Activated T-cell treated with anti-CD3 and anti-CD28 coated beads for 1 hour (primary cell): Measurements from ENCODE around the gene BRINP2.

Experiments used
- DNase-seq: peaks from one replicate; pipeline ENCODE4 v3.0.0-alpha.2; 2020; ENCODE audit warnings: low read depth

BRINP2 gene, protein sequence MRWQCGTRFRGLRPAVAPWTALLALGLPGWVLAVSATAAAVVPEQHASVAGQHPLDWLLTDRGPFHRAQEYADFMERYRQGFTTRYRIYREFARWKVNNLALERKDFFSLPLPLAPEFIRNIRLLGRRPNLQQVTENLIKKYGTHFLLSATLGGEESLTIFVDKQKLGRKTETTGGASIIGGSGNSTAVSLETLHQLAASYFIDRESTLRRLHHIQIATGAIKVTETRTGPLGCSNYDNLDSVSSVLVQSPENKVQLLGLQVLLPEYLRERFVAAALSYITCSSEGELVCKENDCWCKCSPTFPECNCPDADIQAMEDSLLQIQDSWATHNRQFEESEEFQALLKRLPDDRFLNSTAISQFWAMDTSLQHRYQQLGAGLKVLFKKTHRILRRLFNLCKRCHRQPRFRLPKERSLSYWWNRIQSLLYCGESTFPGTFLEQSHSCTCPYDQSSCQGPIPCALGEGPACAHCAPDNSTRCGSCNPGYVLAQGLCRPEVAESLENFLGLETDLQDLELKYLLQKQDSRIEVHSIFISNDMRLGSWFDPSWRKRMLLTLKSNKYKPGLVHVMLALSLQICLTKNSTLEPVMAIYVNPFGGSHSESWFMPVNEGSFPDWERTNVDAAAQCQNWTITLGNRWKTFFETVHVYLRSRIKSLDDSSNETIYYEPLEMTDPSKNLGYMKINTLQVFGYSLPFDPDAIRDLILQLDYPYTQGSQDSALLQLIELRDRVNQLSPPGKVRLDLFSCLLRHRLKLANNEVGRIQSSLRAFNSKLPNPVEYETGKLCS

DNA sequence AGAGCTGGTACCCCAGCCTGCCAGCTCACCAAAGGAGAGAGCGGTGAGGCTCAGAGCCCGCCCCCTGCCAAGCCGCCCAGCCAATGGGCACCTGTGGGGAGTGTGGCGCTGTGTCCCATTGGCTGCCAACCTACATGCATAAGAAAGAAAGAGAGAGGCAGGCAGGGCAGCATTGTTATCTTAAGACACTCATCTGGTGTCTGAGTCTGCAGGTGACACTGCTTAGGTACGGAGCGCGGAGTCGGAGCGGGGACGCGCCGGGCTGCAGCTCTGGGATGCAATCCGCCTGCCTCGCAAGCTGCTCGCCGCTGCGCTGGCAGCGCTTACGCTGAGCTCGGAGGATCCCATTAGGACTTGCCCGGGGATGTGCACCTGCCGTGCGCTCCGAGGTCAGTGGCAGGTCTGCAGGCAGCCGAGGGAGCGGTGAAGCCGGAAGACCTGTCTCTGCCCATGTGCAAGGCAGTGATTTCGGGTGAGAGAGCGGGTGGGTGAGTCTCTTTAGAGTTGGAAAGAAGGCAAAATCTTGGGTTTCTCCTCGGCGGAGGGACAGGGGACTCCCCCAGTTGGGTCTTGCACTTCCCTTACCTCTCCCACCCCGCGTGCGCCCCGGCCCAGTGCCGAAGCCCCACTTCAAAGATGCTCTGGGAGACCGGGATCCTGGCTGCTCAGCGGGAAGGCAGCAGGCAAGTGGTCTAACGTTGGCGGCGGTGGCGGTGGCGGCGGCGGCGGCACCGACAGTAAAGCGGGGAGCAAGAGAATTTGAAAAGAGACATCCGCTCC is at the start of gene BRINP2:
Gene BRINP2, plus strand, starts transcription at position 203 of the 780 bp plus-strand sequence. CDS start 58,919 bp downstream, outside the sequence.
- DNase-seq = no peak

DNA sequence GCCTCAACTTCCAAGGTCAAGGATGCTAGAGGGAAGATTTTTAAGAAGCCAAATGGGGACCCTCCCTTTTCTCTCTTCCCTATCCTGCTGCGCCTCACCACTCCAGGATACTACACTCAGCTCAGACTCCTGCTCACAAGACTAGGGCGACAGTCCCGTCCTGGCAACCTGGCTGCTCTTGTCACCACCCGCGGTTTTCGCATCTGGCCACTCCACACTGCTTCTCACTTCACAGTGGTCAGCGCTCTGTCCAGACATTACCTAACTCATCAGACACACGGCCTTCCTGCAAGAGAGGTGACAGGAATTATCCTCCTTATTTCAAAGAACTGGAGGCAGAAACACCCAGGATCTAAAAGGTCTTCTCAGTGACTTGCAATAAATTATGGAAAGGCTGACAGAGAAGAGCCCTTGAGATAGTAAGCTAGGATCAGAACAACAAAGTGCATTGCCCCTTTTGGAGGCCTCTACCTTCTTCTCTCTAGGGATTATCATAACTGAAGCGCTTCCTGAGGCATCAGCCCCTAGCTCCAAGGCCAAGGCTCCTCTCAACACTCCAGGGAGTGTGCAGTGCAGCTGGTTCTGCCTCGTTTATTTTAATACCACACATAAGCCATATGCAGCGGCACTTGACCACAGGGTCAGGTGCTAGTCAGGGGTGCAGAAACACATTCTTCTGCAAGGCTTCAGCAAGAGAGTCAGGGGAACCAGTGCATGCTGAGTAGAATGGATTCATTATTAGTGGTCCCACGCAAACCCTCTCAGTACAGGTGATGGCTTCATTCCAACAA is 48.1 kb upstream of the BRINP2 start:
- no peak for DNase-seq

DNA sequence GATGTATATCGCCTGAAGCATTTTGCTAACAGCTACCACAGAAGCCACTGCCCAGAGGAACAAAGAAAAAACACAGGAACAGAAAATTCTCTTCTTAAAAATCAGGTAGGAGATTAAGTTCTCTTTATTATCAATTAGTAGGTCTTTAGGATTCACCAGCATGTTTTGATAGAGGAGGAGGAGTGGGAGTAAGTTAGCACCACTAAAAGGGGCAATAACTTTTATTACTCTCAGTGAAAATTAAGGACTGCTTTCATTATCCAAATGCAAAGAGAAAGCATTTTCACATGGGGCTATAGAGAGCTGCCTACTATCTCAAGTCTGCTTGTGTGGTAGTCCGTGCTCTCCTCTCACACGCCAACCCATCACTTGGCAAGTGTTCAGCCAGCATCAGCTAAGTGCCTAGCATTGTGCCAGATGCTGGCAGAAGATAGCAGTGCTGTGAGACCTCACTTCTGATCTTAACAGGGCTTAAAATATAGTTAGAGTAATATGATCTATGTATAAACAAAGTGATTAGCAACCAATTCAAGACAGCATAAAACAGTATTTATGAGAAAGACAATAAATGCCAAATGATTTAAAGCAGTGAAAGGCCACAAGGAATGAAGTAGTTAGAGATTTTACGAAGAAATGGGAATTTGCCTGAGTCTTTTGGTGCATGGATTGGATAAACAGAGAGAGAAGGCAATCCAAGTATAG is 46.0 kb upstream of the BRINP2 start:
- DNase-seq = no peak

DNA sequence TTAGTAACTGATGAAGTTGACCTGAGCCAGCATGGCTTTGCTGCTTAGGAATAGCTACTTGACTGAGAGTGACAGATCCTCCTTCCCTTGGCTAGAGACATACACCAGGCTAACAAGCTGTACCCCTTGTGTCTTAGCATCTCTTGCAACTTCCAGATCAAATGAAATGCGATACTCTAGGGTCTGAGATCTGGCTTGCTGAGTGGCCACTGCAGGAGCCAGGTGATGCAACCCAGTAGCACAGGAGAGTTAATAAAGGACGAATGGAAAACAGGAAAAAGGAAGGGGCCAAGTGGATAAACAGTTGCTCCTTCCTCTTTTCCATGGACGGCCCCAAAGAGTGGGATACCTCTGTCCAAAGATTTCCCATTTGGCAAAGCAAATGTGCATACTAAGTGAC is 44.5 kb upstream of the BRINP2 start:
- DNase-seq = no peak

DNA sequence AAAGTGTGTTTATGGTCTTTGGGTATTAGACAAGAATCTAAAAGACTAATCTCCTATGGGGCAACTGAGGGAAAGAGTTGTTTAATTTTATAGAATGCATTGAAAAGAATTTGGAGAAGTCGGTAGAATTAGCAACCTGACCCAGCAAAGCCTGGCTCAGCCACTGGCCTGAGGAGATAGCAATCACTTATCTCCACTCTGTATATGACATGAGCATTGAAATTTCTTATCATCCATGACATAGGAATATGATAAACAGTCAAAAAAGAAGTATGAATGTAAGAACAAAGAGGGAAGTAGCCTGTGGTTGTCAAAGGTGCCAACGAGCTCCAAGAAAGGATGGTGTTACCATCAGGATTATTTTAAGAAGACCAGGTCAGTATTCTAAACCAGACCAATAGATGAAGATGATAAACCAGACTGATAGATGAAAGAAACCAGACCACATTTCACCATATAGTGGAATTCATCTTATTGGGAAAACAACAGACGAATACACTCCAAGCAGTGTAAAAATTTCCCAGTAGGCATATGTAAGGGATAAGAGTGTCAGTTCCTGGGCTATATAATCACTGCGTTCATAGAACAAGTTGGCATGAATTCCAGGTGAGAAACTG is 42.0 kb upstream of the BRINP2 start:
- DNase-seq = no peak

DNA sequence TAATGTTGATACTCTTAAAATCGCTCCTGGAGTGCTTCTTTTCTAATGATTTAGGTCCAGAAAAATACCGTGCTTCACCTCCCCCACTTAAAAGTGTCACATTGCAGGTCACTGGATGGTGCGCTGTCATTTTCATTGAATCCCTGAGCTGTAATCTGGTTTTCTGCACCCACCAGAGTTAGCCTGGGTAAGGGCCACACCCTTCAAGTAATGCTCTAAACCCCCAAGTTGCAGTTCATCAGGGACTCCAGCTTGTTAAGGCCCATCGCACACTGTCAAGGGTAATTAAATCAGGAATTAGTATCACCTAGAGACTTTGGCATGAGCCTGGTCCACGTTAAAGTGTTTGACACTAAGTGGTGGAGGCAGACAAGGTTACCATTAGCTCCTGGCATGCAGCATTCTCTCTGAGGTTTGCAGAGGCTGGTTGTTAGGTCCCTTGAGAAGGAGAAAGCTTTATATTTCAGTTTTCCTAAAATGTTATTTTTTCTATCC is 40.3 kb upstream of the BRINP2 start:
- no peak for DNase-seq

DNA sequence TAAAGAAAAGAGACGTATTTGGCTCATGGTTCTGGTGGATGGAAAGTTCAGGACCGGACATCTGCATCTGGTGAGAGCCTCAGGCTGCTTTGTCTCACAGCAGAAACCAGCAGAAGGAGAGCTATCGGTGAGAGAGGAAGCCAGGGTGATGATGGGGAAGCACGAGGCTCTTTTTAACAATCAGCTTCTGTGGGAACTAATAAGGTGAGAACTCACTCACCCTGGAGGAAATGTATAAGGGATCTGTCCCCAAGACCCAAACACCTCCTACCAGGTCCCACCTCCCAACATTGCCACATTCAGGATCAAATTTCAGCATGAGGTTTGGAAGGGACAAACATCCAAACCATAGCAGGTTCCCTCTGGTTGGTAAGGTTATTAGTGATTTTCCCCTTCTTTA is 39.0 kb upstream of the BRINP2 start:
- no peak for DNase-seq

DNA sequence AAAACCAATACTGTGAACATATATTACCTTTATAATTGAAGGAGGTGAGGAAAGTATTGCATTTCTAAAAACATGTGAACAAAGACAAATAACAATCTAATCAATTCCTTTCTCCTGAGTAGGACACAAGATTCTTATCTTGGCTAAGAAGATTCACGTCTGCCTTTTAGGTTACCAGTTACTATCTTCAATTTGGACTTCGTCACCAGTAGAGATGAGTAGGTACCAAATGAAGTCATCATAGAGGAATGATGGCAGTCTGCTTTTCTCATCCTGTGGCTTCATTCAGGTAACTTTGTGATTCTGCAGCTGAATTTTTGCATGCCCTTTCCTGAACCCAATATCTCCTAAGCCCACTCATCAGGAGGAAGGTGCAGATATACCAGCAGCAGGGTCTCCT is 38.6 kb upstream of the BRINP2 start:
- DNase-seq = no peak

DNA sequence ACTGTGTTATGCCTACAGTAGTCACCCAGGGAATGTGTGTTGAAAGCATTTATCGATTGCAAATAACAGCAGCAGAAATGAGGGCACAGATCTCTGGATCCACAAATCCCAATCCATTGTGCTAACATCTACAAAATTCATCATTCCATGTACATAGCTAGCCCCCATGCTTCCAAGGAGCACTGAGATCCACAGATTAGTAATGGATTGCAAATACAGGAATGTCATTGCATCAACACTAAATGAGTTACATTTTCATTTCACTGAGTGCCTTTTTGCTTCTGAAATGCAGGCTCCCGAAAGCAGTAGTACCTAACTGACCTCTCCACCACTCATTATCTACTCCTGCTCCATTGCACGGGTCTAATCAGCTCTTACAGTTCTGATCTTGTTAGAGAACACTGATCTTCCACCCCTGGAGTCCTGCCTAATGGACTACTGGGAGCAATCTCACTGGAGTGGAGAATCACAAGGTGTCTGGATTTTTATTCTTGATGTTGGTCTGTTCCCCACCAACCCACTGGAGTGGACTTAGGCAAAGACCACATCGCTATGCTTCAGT is 36.7 kb upstream of the BRINP2 start:
- no peak for DNase-seq

DNA sequence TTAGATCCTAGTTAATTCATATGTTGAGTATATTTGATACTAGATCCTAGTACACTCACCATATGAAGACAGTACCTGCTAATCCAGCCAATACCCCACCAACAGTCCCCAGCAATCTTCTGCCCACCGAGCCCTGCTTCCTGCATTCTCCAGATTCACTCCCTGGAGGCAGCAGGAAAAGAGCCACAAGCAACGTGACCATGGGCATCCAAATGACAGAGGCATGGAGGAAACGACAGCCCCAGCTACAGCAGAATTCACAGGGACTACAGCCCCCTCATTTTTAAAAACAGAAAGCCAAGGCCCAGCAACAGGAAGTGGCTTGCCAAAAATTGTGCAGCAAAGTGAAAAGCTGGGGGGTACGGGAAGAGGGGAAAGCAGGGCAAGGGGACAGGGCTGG is 35.5 kb upstream of the BRINP2 start:
- no peak for DNase-seq

DNA sequence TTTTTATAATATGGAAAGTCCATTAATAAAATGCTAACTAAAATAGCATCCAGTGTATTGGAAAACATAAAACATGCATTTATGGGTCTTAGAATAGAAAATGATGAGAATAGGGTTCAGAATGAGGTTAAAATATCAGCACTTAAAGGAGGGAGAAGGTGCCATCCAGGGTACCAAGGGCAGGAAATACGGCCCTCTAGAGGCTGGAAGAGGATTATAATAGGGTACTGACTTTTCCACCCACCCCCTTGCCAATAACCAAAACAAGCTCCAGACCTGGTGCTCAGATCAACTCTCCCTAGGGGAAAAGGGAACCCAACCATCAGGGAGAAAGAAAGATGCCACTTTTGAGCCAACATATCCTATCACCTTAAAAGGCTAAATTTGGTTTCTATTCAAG is 32.9 kb upstream of the BRINP2 start:
- DNase-seq = no peak

DNA sequence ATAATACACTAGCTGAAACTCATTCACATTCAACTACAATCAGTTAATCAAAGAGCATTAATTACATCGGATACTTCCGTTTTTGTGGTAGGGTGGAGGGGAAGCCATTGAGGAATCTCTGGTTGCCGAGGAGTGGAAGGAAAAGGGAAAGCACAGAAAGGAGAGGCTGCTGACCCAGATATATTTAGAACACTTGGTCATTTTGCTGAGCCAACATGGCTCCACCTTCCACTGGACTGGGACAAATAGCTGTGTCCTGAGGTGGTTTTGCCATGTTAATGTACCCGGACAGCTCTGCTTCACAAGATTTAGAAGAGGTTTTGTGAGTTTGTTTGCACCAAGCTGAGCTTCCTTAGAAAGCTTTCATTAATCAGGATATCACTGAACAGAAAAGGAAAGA is 32.4 kb upstream of the BRINP2 start:
- DNase-seq = no peak

DNA sequence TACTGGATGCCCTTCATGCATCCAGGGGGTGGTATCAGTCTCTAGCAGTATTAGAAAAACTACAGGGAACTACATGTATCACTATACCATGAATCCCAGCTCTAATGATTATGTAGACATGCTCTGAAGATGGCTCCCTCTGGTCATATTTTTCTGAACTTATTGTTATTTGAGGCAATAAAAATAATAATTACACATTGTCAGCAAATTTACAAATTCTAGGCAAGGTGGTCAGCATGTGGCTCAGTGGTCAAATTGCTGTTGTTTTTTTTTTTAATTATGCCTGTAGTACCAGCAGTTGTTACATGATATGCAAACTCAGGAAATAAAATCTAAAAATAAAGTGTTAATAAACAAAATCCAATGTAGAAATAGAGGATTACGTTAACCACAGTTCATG is 28.7 kb upstream of the BRINP2 start:
- no peak for DNase-seq

DNA sequence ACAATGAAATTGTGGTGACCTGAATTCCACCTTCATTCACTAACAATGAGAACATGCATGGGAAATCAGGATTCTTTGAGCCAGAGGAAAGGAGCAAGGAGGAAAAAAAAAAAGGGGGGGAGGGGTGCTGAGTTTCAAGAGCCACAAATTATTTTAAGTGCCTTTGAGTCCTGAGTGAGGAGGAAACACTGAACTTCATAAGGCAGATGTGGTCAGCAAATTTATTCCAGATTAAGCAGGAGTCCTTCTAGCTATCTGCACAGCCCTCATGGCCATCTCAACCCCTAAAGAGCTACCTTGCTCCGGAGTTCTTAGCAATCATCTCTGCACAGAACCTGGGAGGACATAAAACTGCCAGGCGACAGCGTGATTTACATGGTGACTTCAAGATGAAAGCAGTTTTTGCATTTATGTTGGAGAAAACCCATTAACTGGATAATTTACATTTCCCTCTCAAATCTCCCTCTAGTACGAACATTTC is 27.9 kb upstream of the BRINP2 start:
- DNase-seq = no peak

DNA sequence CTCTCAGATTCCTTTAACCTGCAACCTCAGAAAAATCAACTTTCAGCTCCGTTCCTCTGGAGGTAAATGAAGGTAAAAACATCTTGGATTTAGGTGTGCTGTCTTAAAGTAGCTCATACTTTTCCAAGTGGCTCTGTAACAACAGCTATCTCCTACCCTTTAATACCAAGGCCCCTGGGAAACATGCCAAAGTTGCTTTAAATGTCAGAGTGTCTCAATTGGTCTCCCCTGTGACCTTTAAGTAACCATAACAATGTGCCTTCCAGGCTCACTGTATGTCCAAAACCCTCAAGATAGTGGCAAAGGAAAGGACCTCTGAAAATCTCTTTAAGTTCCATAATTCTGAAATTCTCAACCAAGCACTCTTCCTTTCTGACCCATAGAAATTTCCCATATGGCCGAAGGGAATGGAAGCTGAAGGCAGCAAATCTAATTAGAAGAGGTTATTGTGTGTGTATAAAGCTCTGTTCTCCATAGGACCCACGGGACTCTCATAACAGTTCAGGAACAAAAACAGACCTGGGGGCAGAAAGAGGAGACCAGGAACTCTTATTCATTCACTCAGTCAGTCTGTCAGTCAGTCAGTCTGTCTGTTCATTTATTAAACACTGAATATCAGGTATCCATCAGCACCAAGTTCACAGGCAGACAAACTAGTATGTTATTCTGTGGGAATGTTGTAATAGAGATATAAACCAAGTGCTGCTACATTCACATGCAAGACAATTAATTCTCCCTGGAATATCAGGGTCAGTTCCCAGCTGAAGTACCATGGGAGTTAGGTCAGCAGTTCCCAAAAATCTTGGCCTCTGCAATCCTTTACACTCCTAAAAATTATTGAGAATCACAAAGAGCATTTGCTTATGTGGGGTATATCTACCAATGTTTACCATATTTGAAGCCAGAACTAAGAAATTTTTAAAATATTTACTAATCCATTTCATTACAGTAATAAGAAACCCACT is 25.4 kb upstream of the BRINP2 start:
- DNase-seq = no peak

DNA sequence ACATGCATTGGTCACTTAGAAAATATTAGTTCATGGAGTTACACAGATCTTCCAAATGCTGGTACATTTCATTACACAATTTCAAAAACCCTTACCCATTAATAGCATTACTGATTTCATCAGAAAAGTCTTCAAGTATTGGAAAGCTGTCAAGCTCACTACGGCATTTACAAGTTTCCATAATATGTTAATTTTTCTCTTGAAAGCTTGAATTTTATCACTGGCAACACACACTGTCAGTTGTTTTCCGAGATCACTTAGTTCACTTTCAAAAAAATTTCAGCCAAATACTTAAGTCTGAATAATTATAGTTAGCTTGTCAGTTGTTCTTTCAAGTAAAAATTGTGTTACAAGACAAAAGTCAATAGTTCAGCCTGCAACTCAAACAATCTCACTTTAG is 24.3 kb upstream of the BRINP2 start:
- no peak for DNase-seq

DNA sequence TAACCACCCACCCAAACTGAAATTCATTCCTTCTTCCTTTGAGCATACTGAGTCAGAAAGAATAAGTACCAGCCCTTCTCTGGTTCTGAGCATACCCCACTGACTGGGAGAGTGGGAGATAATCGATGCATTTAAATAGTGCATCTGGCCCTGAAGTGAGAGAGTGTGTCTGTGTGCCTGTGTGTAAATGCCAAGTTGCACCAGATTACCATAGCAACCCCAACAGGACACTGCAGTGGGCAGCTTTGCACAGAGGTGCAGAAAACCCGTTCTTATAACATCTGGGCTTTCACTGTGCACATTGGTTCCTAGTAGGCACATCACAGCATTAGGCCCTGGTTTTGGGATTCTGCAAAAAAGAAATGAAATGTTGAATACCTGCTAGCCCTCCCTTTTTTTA is 8.5 kb upstream of the BRINP2 start:
- DNase-seq = no peak

DNA sequence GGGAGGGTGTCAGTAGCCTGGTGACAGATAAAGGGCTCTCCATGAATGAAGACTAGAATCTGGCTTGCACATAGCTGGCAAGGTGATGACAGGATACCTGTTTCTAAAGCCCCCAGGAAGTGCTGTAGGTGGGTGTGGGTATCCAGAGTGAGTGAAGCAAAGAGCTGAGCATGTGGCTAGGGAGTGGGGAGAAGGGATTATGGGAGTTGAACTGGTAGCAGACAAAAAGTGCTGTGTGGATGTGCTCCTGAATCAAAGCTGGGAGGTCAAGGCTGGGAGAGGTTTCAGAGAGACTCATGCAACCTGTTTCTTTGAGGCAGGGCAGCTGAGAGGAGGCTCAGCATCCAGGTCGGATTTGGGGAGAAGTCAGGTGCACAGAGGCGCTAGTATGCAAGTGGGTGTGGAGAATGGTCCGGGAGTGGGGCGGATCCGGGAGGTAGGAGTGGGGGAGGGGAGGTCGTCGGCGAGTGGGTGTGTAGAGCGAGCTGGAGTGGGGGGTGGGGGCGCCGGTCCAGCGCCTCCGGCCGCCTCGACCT is 6.8 kb upstream of the BRINP2 start:
- no peak for DNase-seq
